ENCODE data around the gene C9orf43. TPM values are rescaled to one million over a fixed set of nuclear protein-coding genes. Genes with fewer than 3 reads are reported as not detected.

C9orf43 gene
- total RNA-seq, 2 experiments from 2014 or later = 0.40 TPM

GRCh38 chr9:113464286-113464660 lies 53.7 kb downstream of the C9orf43 start:
- no peak for DNase-seq
- H3K9me3 Mint-ChIP-seq = peaks cover 2% of the 10 kb centered on the region
- no peak overlapping the region for H3K4me3 Mint-ChIP-seq
- ChIA-PET POLR2A (no interaction called here), CTCF (interaction anchor here (1.1 kb wide), 1 partner anchor 9 kb away, joined by 3 read pairs; no protein-coding TSS in a partner anchor)
- no peak overlapping the region for H3K27ac Mint-ChIP-seq
- H3K27me3 Mint-ChIP-seq = no peaks in the 10 kb centered on the region
- no peaks in the 10 kb centered on the region for H3K36me3 Mint-ChIP-seq (ENCODE audit: low read depth)
- H3K4me1 Mint-ChIP-seq = no peaks in the 10 kb centered on the region

- H3K4me1 Mint-ChIP-seq = no peaks in the 10 kb centered on the region
- H3K27me3 Mint-ChIP-seq = no peaks in the 10 kb centered on the region
- H3K27ac Mint-ChIP-seq = no peak overlapping the region
- H3K9me3 Mint-ChIP-seq = peaks cover 2% of the 10 kb centered on the region
- ChIA-PET POLR2A (no interaction called here), CTCF (interaction anchor here (1.2 to 1.6 kb wide), 2 partner anchors 126 to 190 kb away, joined by 3 to 5 read pairs; no protein-coding TSS in a partner anchor)
- no peak overlapping the region for H3K4me3 Mint-ChIP-seq
- no peak for DNase-seq
- H3K36me3 Mint-ChIP-seq (ENCODE audit: low read depth) = no peaks in the 10 kb centered on the region
These were observed 55.1 kb downstream of the C9orf43 start for GRCh38 chr9:113465599-113466140.

GRCh38 chr9:113467183-113467582 lies 56.6 kb downstream of the C9orf43 start:
- DNase-seq = no peak
- H3K27me3 Mint-ChIP-seq = no peaks in the 10 kb centered on the region
- POLR2A ChIA-PET = no interaction called here
- H3K4me3 Mint-ChIP-seq = no peak overlapping the region
- CTCF ChIA-PET = interaction anchor here (0.6 kb wide), 1 partner anchor 1393 kb away, joined by 3 read pairs; no protein-coding TSS in a partner anchor
- peaks cover 2% of the 10 kb centered on the region for H3K9me3 Mint-ChIP-seq
- no peaks in the 10 kb centered on the region for H3K4me1 Mint-ChIP-seq
- H3K27ac Mint-ChIP-seq = no peak overlapping the region
- H3K36me3 Mint-ChIP-seq (ENCODE audit: low read depth) = no peaks in the 10 kb centered on the region

GRCh38 chr9:113468716-113469448 lies 58.3 kb downstream of the C9orf43 start:
- H3K4me3 Mint-ChIP-seq = no peak overlapping the region
- ChIA-PET POLR2A (no interaction called here), CTCF (interaction anchor here (0.7 kb wide), 3 partner anchors 123 to 885 kb away, joined by 3 to 7 read pairs (median 6); no protein-coding TSS in a partner anchor)
- H3K4me1 Mint-ChIP-seq = no peaks in the 10 kb centered on the region
- no peaks in the 10 kb centered on the region for H3K36me3 Mint-ChIP-seq (ENCODE audit: low read depth)
- DNase-seq = no peak
- H3K27me3 Mint-ChIP-seq = no peaks in the 10 kb centered on the region
- no peak overlapping the region for H3K27ac Mint-ChIP-seq
- peaks cover 2% of the 10 kb centered on the region for H3K9me3 Mint-ChIP-seq

- Mint-ChIP-seq H3K27ac (no peak overlapping the region), H3K9me3 (peaks cover 2% of the 10 kb centered on the region), H3K4me3 (no peak overlapping the region), H3K36me3 (ENCODE audit: low read depth) (no peaks in the 10 kb centered on the region), H3K4me1 (no peaks in the 10 kb centered on the region), H3K27me3 (no peaks in the 10 kb centered on the region)
- ChIA-PET CTCF (interaction anchor here (1.2 kb wide), 1 partner anchor 25 kb away, joined by 3 read pairs; no protein-coding TSS in a partner anchor), POLR2A (no interaction called here)
- no peak for DNase-seq
These were observed 60.6 kb downstream of the C9orf43 start for GRCh38 chr9:113471143-113471542.

GRCh38 chr9:113471566-113471965 lies 61.0 kb downstream of the C9orf43 start:
- H3K4me1 Mint-ChIP-seq = no peaks in the 10 kb centered on the region
- DNase-seq = no peak
- CTCF ChIA-PET = no interaction called here
- H3K36me3 Mint-ChIP-seq (ENCODE audit: low read depth) = no peaks in the 10 kb centered on the region
- H3K9me3 Mint-ChIP-seq = peaks cover 2% of the 10 kb centered on the region
- no peak overlapping the region for H3K27ac Mint-ChIP-seq
- POLR2A ChIA-PET = no interaction called here
- H3K4me3 Mint-ChIP-seq = no peak overlapping the region
- no peaks in the 10 kb centered on the region for H3K27me3 Mint-ChIP-seq

- Mint-ChIP-seq H3K27me3 (peaks cover under 1% of the 10 kb centered on the region), H3K4me3 (no peak overlapping the region), H3K27ac (no peak overlapping the region), H3K4me1 (no peaks in the 10 kb centered on the region), H3K36me3 (ENCODE audit: low read depth) (no peaks in the 10 kb centered on the region), H3K9me3 (peaks cover 2% of the 10 kb centered on the region)
- DNase-seq = no peak
- ChIA-PET CTCF (no interaction called here), POLR2A (no interaction called here)
These were observed 61.7 kb downstream of the C9orf43 start for GRCh38 chr9:113472199-113472598.

GRCh38 chr9:113474360-113475028 lies 63.9 kb downstream of the C9orf43 start:
- DNase-seq = no peak
- CTCF ChIA-PET = interaction anchor here (0.8 to 1.8 kb wide), 2 partner anchors 10 to 28 kb away, joined by 4 to 5 read pairs; no protein-coding TSS in a partner anchor
- Mint-ChIP-seq H3K9me3 (no peaks in the 10 kb centered on the region), H3K36me3 (ENCODE audit: low read depth) (no peaks in the 10 kb centered on the region), H3K4me1 (peaks cover 9% of the 10 kb centered on the region), H3K4me3 (no peak overlapping the region), H3K27ac (no peak overlapping the region), H3K27me3 (peaks cover 7% of the 10 kb centered on the region)
- POLR2A ChIA-PET = no interaction called here

- no peaks in the 10 kb centered on the region for H3K36me3 Mint-ChIP-seq (ENCODE audit: low read depth)
- no peak overlapping the region for H3K27ac Mint-ChIP-seq
- POLR2A ChIA-PET = no interaction called here
- no peak for DNase-seq
- CTCF ChIA-PET = no interaction called here
- H3K4me3 Mint-ChIP-seq = no peak overlapping the region
- H3K27me3 Mint-ChIP-seq = peaks cover 7% of the 10 kb centered on the region
- H3K9me3 Mint-ChIP-seq = no peaks in the 10 kb centered on the region
- peaks cover 13% of the 10 kb centered on the region for H3K4me1 Mint-ChIP-seq
These were observed 64.5 kb downstream of the C9orf43 start for GRCh38 chr9:113475031-113475430.

GRCh38 chr9:113475992-113476391 lies 65.4 kb downstream of the C9orf43 start:
- ChIA-PET POLR2A (no interaction called here), CTCF (no interaction called here)
- Mint-ChIP-seq H3K36me3 (ENCODE audit: low read depth) (no peaks in the 10 kb centered on the region), H3K27me3 (peaks cover 7% of the 10 kb centered on the region), H3K4me3 (no peak overlapping the region), H3K4me1 (peaks cover 13% of the 10 kb centered on the region), H3K27ac (no peak overlapping the region), H3K9me3 (no peaks in the 10 kb centered on the region)
- no peak for DNase-seq

- Mint-ChIP-seq H3K9me3 (no peaks in the 10 kb centered on the region), H3K4me1 (peaks cover 13% of the 10 kb centered on the region), H3K27ac (no peak overlapping the region), H3K27me3 (peaks cover 7% of the 10 kb centered on the region), H3K4me3 (no peak overlapping the region), H3K36me3 (ENCODE audit: low read depth) (no peaks in the 10 kb centered on the region)
- ChIA-PET CTCF (no interaction called here), POLR2A (no interaction called here)
- no peak for DNase-seq
These were observed 66.0 kb downstream of the C9orf43 start for GRCh38 chr9:113476511-113476916.

- peaks cover 13% of the 10 kb centered on the region for H3K4me1 Mint-ChIP-seq
- CTCF ChIA-PET = no interaction called here
- POLR2A ChIA-PET = no interaction called here
- no peak for DNase-seq
- no peak overlapping the region for H3K4me3 Mint-ChIP-seq
- H3K9me3 Mint-ChIP-seq = no peaks in the 10 kb centered on the region
- H3K36me3 Mint-ChIP-seq (ENCODE audit: low read depth) = no peaks in the 10 kb centered on the region
- H3K27me3 Mint-ChIP-seq = peaks cover 7% of the 10 kb centered on the region
- no peak overlapping the region for H3K27ac Mint-ChIP-seq
These were observed 66.5 kb downstream of the C9orf43 start for GRCh38 chr9:113477058-113477457.

- POLR2A ChIA-PET = no interaction called here
- DNase-seq = no peak
- CTCF ChIA-PET = no interaction called here
- H3K4me1 Mint-ChIP-seq = peaks cover 13% of the 10 kb centered on the region
- H3K27ac Mint-ChIP-seq = no peak overlapping the region
- no peaks in the 10 kb centered on the region for H3K36me3 Mint-ChIP-seq (ENCODE audit: low read depth)
- H3K9me3 Mint-ChIP-seq = no peaks in the 10 kb centered on the region
- no peak overlapping the region for H3K4me3 Mint-ChIP-seq
- peaks cover 7% of the 10 kb centered on the region for H3K27me3 Mint-ChIP-seq
These were observed 67.1 kb downstream of the C9orf43 start for GRCh38 chr9:113477661-113478060.
